GM12878 (cell line): ENCODE results near the gene NAA10. TPM values are rescaled to one million over a fixed set of nuclear protein-coding genes. Genes with fewer than 3 reads are reported as not detected.
A peak's percentile ranks its signal among the peaks of the same experiment; 100 is the strongest.

Source experiments
- ATAC-seq: fragments of 200-7000 bp; cut with Tn5 transposase; 3 replicates; pipeline ENCODE4 v1.9.1; 2020; ENCODE audit warnings: mild to moderate bottlenecking, moderate library complexity
- BruUV-seq: library from RNA; stranded (reverse); fragments of 400-500 nt; replicated peaks from 2 replicates; lab custom pipeline; 2021; lab: Mats Ljungman, UMichigan
- CTCF ChIA-PET: fragments of 300-600 bp; sonication (Branson Sonifier 250); formaldehyde crosslinking; extraction: SDS; loops from one replicate; lab custom pipeline; 2021; ENCODE audit warnings: inconsistent platforms; lab: Yijun Ruan, JAX
- POLR2A ChIA-PET: fragments of 350-600 bp; formaldehyde crosslinking; extraction: SDS; loops from one replicate; lab custom pipeline; 2021; ENCODE audit warnings: inconsistent platforms; lab: Charles Lee
- RAD21 ChIA-PET: fragments of 300-600 bp; sonication (Branson Sonifier 250); formaldehyde crosslinking; loops from one replicate; lab custom pipeline; 2023; ENCODE audit warnings: antibody characterized with exemption; ENCODE audit not compliant: unreplicated experiment; lab: Charles Lee
- SMC1A ChIA-PET: fragments of 300-600 bp; sonication (Branson Sonifier 250); formaldehyde crosslinking; loops from one replicate; lab custom pipeline; 2023; ENCODE audit not compliant: unreplicated experiment, uncharacterized antibody; lab: Charles Lee
- DNase-seq: peaks from one replicate; pipeline ENCODE4 v3.0.0-alpha.2; 2011; ENCODE audit warnings: low read depth, low spot score
- FAIRE-seq: peaks from 3 replicates; lab custom pipeline; 2011; peaks lifted over from hg19 to GRCh38; lab: Jason Lieb, UNC
- H2AFZ ChIP-seq: 2 replicates; pipeline ENCODE4 v1.6.0; 2011; ENCODE audit warnings: low read depth, low read length, control low read depth; ENCODE audit not compliant: control insufficient read depth
- H3K27ac ChIP-seq: 2 replicates; pipeline ENCODE4 v1.5.1; 2011; ENCODE audit warnings: control low read depth; ENCODE audit not compliant: control insufficient read depth, insufficient read depth
- H3K27me3 ChIP-seq, 2 experiments: replicated peaks in 1 of 2; 2 replicates each; pipeline versions ENCODE4 v1.6.0 to v1.6.1; 2011; ENCODE audit warnings: low read length in 1 of 2; ENCODE audit not compliant: control insufficient read depth in 2 of 2, insufficient read depth in 2 of 2
- H3K36me3 ChIP-seq, 2 experiments: 2 replicates each; pipeline ENCODE4 v1.5.1; 2011; ENCODE audit warnings: low read length in 1 of 2; ENCODE audit not compliant: control insufficient read depth in 2 of 2, insufficient read depth in 2 of 2
- H3K4me1 ChIP-seq: 2 replicates; pipeline ENCODE4 v1.6.1; 2011; ENCODE audit warnings: mild to moderate bottlenecking, low read length, moderate library complexity, mixed read lengths; ENCODE audit not compliant: control insufficient read depth, insufficient read depth
- H3K4me2 ChIP-seq: 2 replicates; pipeline ENCODE4 v1.6.0; 2011; ENCODE audit warnings: control low read depth; ENCODE audit not compliant: control insufficient read depth, insufficient read depth
- H3K4me3 ChIP-seq: fragments of 200-600 bp; sonication (generic); 2 replicates; pipeline ENCODE4 v1.5.1; 2016
- H3K79me2 ChIP-seq: 2 replicates; pipeline ENCODE4 v1.6.0; 2011; ENCODE audit warnings: low read length; ENCODE audit not compliant: control insufficient read depth, insufficient read depth
- H3K9ac ChIP-seq: 2 replicates; pipeline ENCODE4 v1.8.0; 2011; ENCODE audit warnings: low read length, control low read depth, mixed read lengths; ENCODE audit not compliant: control insufficient read depth, insufficient read depth
- H3K9me3 ChIP-seq: replicated peaks from 3 replicates; pipeline ENCODE4 v1.5.1; 2011; ENCODE audit warnings: mild to moderate bottlenecking, low read length; ENCODE audit not compliant: control insufficient read depth, insufficient read depth
- H4K20me1 ChIP-seq: 2 replicates; pipeline ENCODE4 v1.6.0; 2011; ENCODE audit not compliant: control insufficient read depth, insufficient read depth
- BRCA1 ChIP-seq: IDR thresholded peaks from 2 replicates; pipeline ENCODE4 v1.6.1; 2011; ENCODE audit warnings: low read depth, low read length, improper control_type of control experiment
- CREB1 ChIP-seq: IDR thresholded peaks from 2 replicates; pipeline ENCODE4 v1.6.1; 2012; ENCODE audit warnings: low read depth, mild to moderate bottlenecking, inconsistent platforms
- EP300 ChIP-seq, 2 experiments: fragments of 150-350 bp in 1 of 2; IDR thresholded peaks; 2 replicates each; pipeline ENCODE4 v1.6.1; 2011 to 2012; ENCODE audit warnings: low read depth in 2 of 2, low read length in 2 of 2, borderline replicate concordance in 1 of 2, improper control_type of control experiment in 1 of 2, inconsistent platforms in 1 of 2; ENCODE audit not compliant: control insufficient read depth in 1 of 2
- ESRRA ChIP-seq: IDR thresholded peaks from 2 replicates; pipeline ENCODE4 v1.6.1; 2012; ENCODE audit warnings: mild to moderate bottlenecking, low read length, improper control_type of control experiment
- GABPA ChIP-seq: IDR thresholded peaks from 2 replicates; pipeline ENCODE4 v1.6.1; 2014; ENCODE audit warnings: antibody characterized with exemption, low read depth, mild to moderate bottlenecking, inconsistent platforms
- HDAC2 ChIP-seq: fragments of 200-600 bp; sonication (generic); IDR thresholded peaks from 2 replicates; pipeline ENCODE4 v1.6.1; 2017
- HDGF ChIP-seq: fragments of 450-650 bp; IDR thresholded peaks from 2 replicates; pipeline ENCODE4 v1.6.1; 2016; ENCODE audit warnings: antibody characterized with exemption
- MEF2B ChIP-seq: fragments of 450-650 bp; IDR thresholded peaks from 2 replicates; pipeline ENCODE4 v1.6.1; 2018; ENCODE audit warnings: mild to moderate bottlenecking, moderate library complexity; ENCODE audit not compliant: partially characterized antibody, poor library complexity, severe bottlenecking
- NR2F1 ChIP-seq: fragments of 450-650 bp; conservative IDR thresholded peaks from 2 replicates; pipeline ENCODE4 v1.6.1; 2017; ENCODE audit warnings: mild to moderate bottlenecking
- SMAD1 ChIP-seq: fragments of 450-650 bp; IDR thresholded peaks from 2 replicates; pipeline ENCODE4 v1.6.1; 2018; ENCODE audit warnings: mild to moderate bottlenecking, low read depth; ENCODE audit not compliant: partially characterized antibody
- SMC3 ChIP-seq: IDR thresholded peaks from 2 replicates; pipeline ENCODE4 v1.6.1; 2011; ENCODE audit warnings: low read length, improper control_type of control experiment, borderline replicate concordance
- SREBF2 ChIP-seq: IDR thresholded peaks from 2 replicates; pipeline ENCODE4 v1.6.1; 2012; ENCODE audit warnings: mild to moderate bottlenecking, low read length
- SRF ChIP-seq, 2 experiments: IDR thresholded peaks; 2 replicates each; pipeline ENCODE4 v1.6.1; 2011; ENCODE audit warnings: low read depth in 2 of 2, low read length in 2 of 2, mild to moderate bottlenecking in 1 of 2, moderate library complexity in 1 of 2
- TCF12 ChIP-seq: IDR thresholded peaks from 2 replicates; pipeline ENCODE4 v1.6.1; 2011; ENCODE audit warnings: low read depth, mild to moderate bottlenecking, low read length
- TCF3 ChIP-seq: IDR thresholded peaks from 2 replicates; pipeline ENCODE4 v1.6.1; 2012; ENCODE audit warnings: low read depth, mild to moderate bottlenecking, low read length, borderline replicate concordance; ENCODE audit not compliant: insufficient read depth
- TCF7 ChIP-seq: IDR thresholded peaks from 2 replicates; pipeline ENCODE4 v1.6.1; 2014; ENCODE audit warnings: antibody characterized with exemption, borderline replicate concordance
- YBX1 ChIP-seq: fragments of 450-650 bp; IDR thresholded peaks from 2 replicates; pipeline ENCODE4 v1.6.1; 2016; ENCODE audit warnings: antibody characterized with exemption
- WGBS: methylation state at CpG from one replicate; pipeline ENCODE4 v1.1.6; 2016; ENCODE audit warnings: low lambda C conversion rate; ENCODE audit not compliant: insufficient replicate concordance, insufficient coverage; ENCODE audit errors: missing lambda C conversion rate; 5-methylcytosine and 5-hydroxymethylcytosine counted together
- in situ Hi-C: fragments of 300-500 bp; cut with MboI; formaldehyde crosslinking; loops from 9 replicates; pipeline ENCODE4 v1.14.3; 2018; ENCODE audit warnings: mixed read lengths
- intact Hi-C: fragments of 100-400 bp; cut with micrococcal nuclease; formaldehyde crosslinking; loops from one replicate; pipeline ENCODE4 v1.14.2; 2022; ENCODE audit not compliant: unreplicated experiment
- polyA plus RNA-seq, 11 experiments: library from polyadenylated mRNA; depleted of rRNA in 4 of 11; unstranded in 6 of 11; stranded (reverse) in 5 of 11; fragments of >200 nt; fragmentation: Nextera tagmentation in 4 of 11; fragmentation: Illumina TruSeq in 1 of 11; extraction: Ambion mirVana in 4 of 11; extraction: Trizol in 1 of 11; gene quantifications; 1 replicate in 1 of 11; 2 replicates in 10 of 11; pipeline versions ENCODE4 v1.2.1 to v1.2.3, GENCODE V29; 2011 to 2016; ENCODE audit warnings: inconsistent platforms in 2 of 11, missing spikeins in 2 of 11, low read depth in 1 of 11
- total RNA-seq, 4 experiments: library from RNA; depleted of rRNA in 3 of 4; stranded (reverse); fragments of >200 nt in 3 of 4; fragmentation: Illumina TruSeq in 1 of 4; extraction: Trizol in 1 of 4; gene quantifications; 2 replicates each; pipeline versions ENCODE4 v1.2.1 to v1.2.3, GENCODE V29; 2013 to 2021
- TF ChIP-seq, protein P1 (sequence below), 3 experiments: IDR thresholded peaks in 2 of 3; conservative IDR thresholded peaks in 1 of 3; 2 replicates each; pipeline ENCODE4 v1.5.1; 2011; ENCODE audit warnings: low read depth in 3 of 3, low read length in 3 of 3, mild to moderate bottlenecking in 3 of 3, control low read depth in 2 of 3, moderate library complexity in 2 of 3, inconsistent platforms in 1 of 3, mixed read lengths in 1 of 3; ENCODE audit not compliant: control insufficient read depth in 2 of 3, insufficient read depth in 1 of 3; ENCODE audit errors: extremely low read depth in 1 of 3
- TF ChIP-seq, protein P2 (sequence below): fragments of 450-650 bp; IDR thresholded peaks from 2 replicates; pipeline ENCODE4 v1.6.1; 2017; ENCODE audit warnings: low read depth, mild to moderate bottlenecking, moderate library complexity

Gene NAA10
- total and polyA plus RNA-seq, 10 of the 15 experiments (the other 5 are each of a cell fraction or from before 2014, with no cell fraction given), result 7.9 to 212 (median 98.9) TPM

DNA sequence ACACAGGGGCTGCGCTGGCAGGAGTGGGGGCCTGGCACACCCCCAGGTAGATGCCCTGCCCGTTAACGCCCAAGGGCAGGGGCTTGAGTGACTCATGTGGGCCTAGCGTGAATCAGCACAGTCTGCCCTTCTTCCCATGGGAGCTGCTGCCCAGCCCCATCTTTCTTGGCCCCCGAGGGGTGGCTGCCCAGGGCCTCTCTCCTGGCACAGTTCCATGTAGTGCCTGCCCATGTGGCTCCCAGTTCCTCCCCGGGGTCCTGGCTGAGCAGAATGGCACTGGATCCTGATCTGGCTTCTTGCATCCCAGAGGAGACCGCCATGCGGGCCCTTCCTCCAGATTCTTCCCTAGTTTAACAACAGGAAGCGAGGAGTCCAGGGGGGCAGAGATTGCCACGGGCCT, 32.5 kb downstream of the NAA10 start (continued):
- TF ChIP-seq GABPA (no peak), NR2F1 (no peak), SMC3 (no peak), SREBF2 (no peak), YBX1 (no peak), SRF (IDR thresholded peaks at IDR 0.05; ENCODE audit: low read depth in 2 of 2, low read length in 2 of 2) (no peak), TCF3 (no peak), BRCA1 (no peak), TCF12 (no peak), MEF2B (no peak), EP300 (IDR thresholded peaks at IDR 0.05; ENCODE audit: borderline replicate concordance in 1 of 2, control insufficient read depth in 1 of 2, low read depth in 2 of 2, low read length in 2 of 2) (no peak)
- TF ChIP-seq, protein P1, sequence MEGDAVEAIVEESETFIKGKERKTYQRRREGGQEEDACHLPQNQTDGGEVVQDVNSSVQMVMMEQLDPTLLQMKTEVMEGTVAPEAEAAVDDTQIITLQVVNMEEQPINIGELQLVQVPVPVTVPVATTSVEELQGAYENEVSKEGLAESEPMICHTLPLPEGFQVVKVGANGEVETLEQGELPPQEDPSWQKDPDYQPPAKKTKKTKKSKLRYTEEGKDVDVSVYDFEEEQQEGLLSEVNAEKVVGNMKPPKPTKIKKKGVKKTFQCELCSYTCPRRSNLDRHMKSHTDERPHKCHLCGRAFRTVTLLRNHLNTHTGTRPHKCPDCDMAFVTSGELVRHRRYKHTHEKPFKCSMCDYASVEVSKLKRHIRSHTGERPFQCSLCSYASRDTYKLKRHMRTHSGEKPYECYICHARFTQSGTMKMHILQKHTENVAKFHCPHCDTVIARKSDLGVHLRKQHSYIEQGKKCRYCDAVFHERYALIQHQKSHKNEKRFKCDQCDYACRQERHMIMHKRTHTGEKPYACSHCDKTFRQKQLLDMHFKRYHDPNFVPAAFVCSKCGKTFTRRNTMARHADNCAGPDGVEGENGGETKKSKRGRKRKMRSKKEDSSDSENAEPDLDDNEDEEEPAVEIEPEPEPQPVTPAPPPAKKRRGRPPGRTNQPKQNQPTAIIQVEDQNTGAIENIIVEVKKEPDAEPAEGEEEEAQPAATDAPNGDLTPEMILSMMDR (IDR thresholded peaks at IDR 0.05 in 2 of 3, conservative IDR thresholded peaks at IDR 0.05 in 1 of 3; ENCODE audit: control insufficient read depth in 2 of 3, extremely low read depth in 1 of 3, insufficient read depth in 1 of 3, low read depth in 3 of 3, low read length in 3 of 3), result no peak

DNA sequence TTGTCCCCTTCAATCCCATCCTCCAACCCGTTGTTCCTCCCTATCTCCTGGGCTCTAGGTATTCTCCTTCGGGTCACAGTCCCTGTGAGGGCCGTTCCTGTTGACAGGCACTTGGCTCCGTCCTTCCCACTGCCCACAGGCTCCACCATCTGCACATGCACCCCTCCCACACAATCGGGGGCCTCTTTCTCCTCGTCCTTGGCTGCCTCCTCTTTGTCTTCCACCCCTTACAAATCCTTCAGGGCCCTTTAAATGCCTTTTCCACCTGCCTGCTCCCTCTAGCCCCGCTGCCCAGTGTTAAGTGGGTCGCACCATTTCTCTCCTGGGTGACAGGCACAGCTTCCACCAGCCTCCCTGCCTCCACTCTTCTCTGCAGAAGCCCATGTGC, 33.1 kb downstream of the NAA10 start:
- POLR2A ChIA-PET, result no interaction called here
- Histone ChIP-seq H4K20me1 (no peaks in the 10 kb centered on the region), H3K36me3 (no peaks in the 10 kb centered on the region), H3K27ac (no peak overlapping the region), H3K4me1 (peaks cover 9% of the 10 kb centered on the region), H3K4me3 (no peak overlapping the region), H3K9ac (no peak overlapping the region), H3K9me3 (no peaks in the 10 kb centered on the region; the same call in 2 of the 3 replicates), H3K27me3 (no peaks in the 10 kb centered on the region), H3K79me2 (no peaks in the 10 kb centered on the region), H3K4me2 (no peak overlapping the region), H2AFZ (no peak overlapping the region)
- TF ChIP-seq SMAD1, result no peak
- TF ChIP-seq ESRRA, result no peak
- TF ChIP-seq, protein P2, sequence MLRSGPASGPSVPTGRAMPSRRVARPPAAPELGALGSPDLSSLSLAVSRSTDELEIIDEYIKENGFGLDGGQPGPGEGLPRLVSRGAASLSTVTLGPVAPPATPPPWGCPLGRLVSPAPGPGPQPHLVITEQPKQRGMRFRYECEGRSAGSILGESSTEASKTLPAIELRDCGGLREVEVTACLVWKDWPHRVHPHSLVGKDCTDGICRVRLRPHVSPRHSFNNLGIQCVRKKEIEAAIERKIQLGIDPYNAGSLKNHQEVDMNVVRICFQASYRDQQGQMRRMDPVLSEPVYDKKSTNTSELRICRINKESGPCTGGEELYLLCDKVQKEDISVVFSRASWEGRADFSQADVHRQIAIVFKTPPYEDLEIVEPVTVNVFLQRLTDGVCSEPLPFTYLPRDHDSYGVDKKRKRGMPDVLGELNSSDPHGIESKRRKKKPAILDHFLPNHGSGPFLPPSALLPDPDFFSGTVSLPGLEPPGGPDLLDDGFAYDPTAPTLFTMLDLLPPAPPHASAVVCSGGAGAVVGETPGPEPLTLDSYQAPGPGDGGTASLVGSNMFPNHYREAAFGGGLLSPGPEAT, result no peak
- TF ChIP-seq HDAC2, result no peak
- no peak for TF ChIP-seq TCF7
- TF ChIP-seq HDGF, result 0 out of 2 replicates have a peak, but pooled peaks have one; percentile 8
- TF ChIP-seq CREB1, result no peak
- SMC1A ChIA-PET, result no interaction called here
- CTCF ChIA-PET, result no interaction called here
- intact Hi-C loops, result no loop called here
- FAIRE-seq (no peak), ATAC-seq (no peak), DNase-seq (no peak)
- no TSS peak for BruUV-seq
- RAD21 ChIA-PET, result no interaction called here
- 56% methylated on average over 8 of the region's 8 CpGs for WGBS
- in situ Hi-C loops, result no loop called here
